GM12878 (cell line): ENCODE results near the gene BTBD9. TPM values are rescaled to one million over a fixed set of nuclear protein-coding genes. Genes with fewer than 3 reads are reported as not detected.

Experiments
- ATAC-seq: fragments of 200-7000 bp; cut with Tn5 transposase; 3 replicates; pipeline ENCODE4 v1.9.1; 2020; ENCODE audit warnings: mild to moderate bottlenecking, moderate library complexity
- BruUV-seq: library from RNA; stranded (reverse); fragments of 400-500 nt; replicated peaks from 2 replicates; lab custom pipeline; 2021; lab: Mats Ljungman, UMichigan
- CTCF ChIA-PET: fragments of 300-600 bp; sonication (Branson Sonifier 250); formaldehyde crosslinking; extraction: SDS; loops from one replicate; lab custom pipeline; 2021; ENCODE audit warnings: inconsistent platforms; lab: Yijun Ruan, JAX
- POLR2A ChIA-PET: fragments of 350-600 bp; formaldehyde crosslinking; extraction: SDS; loops from one replicate; lab custom pipeline; 2021; ENCODE audit warnings: inconsistent platforms; lab: Charles Lee
- RAD21 ChIA-PET: fragments of 300-600 bp; sonication (Branson Sonifier 250); formaldehyde crosslinking; loops from one replicate; lab custom pipeline; 2023; ENCODE audit warnings: antibody characterized with exemption; ENCODE audit not compliant: unreplicated experiment; lab: Charles Lee
- SMC1A ChIA-PET: fragments of 300-600 bp; sonication (Branson Sonifier 250); formaldehyde crosslinking; loops from one replicate; lab custom pipeline; 2023; ENCODE audit not compliant: unreplicated experiment, uncharacterized antibody; lab: Charles Lee
- DNase-seq: peaks from one replicate; pipeline ENCODE4 v3.0.0-alpha.2; 2011; ENCODE audit warnings: low read depth, low spot score
- FAIRE-seq: peaks from 3 replicates; lab custom pipeline; 2011; peaks lifted over from hg19 to GRCh38; lab: Jason Lieb, UNC
- H2AFZ ChIP-seq: 2 replicates; pipeline ENCODE4 v1.6.0; 2011; ENCODE audit warnings: low read depth, low read length, control low read depth; ENCODE audit not compliant: control insufficient read depth
- H3K27ac ChIP-seq: 2 replicates; pipeline ENCODE4 v1.5.1; 2011; ENCODE audit warnings: control low read depth; ENCODE audit not compliant: control insufficient read depth, insufficient read depth
- H3K27me3 ChIP-seq, 2 experiments: replicated peaks in 1 of 2; 2 replicates each; pipeline versions ENCODE4 v1.6.0 to v1.6.1; 2011; ENCODE audit warnings: low read length in 1 of 2; ENCODE audit not compliant: control insufficient read depth in 2 of 2, insufficient read depth in 2 of 2
- H3K36me3 ChIP-seq, 2 experiments: 2 replicates each; pipeline ENCODE4 v1.5.1; 2011; ENCODE audit warnings: low read length in 1 of 2; ENCODE audit not compliant: control insufficient read depth in 2 of 2, insufficient read depth in 2 of 2
- H3K4me1 ChIP-seq: 2 replicates; pipeline ENCODE4 v1.6.1; 2011; ENCODE audit warnings: mild to moderate bottlenecking, low read length, moderate library complexity, mixed read lengths; ENCODE audit not compliant: control insufficient read depth, insufficient read depth
- H3K4me2 ChIP-seq: 2 replicates; pipeline ENCODE4 v1.6.0; 2011; ENCODE audit warnings: control low read depth; ENCODE audit not compliant: control insufficient read depth, insufficient read depth
- H3K4me3 ChIP-seq: fragments of 200-600 bp; sonication (generic); 2 replicates; pipeline ENCODE4 v1.5.1; 2016
- H3K79me2 ChIP-seq: 2 replicates; pipeline ENCODE4 v1.6.0; 2011; ENCODE audit warnings: low read length; ENCODE audit not compliant: control insufficient read depth, insufficient read depth
- H3K9ac ChIP-seq: 2 replicates; pipeline ENCODE4 v1.8.0; 2011; ENCODE audit warnings: low read length, control low read depth, mixed read lengths; ENCODE audit not compliant: control insufficient read depth, insufficient read depth
- H3K9me3 ChIP-seq: replicated peaks from 3 replicates; pipeline ENCODE4 v1.5.1; 2011; ENCODE audit warnings: mild to moderate bottlenecking, low read length; ENCODE audit not compliant: control insufficient read depth, insufficient read depth
- H4K20me1 ChIP-seq: 2 replicates; pipeline ENCODE4 v1.6.0; 2011; ENCODE audit not compliant: control insufficient read depth, insufficient read depth
- CREB1 ChIP-seq: IDR thresholded peaks from 2 replicates; pipeline ENCODE4 v1.6.1; 2012; ENCODE audit warnings: low read depth, mild to moderate bottlenecking, inconsistent platforms
- EED ChIP-seq: sonication (generic); IDR thresholded peaks from 2 replicates; pipeline ENCODE4 v1.6.1; 2016; ENCODE audit warnings: antibody characterized with exemption, low read depth
- EP300 ChIP-seq, 2 experiments: fragments of 150-350 bp in 1 of 2; IDR thresholded peaks; 2 replicates each; pipeline ENCODE4 v1.6.1; 2011 to 2012; ENCODE audit warnings: low read depth in 2 of 2, low read length in 2 of 2, borderline replicate concordance in 1 of 2, improper control_type of control experiment in 1 of 2, inconsistent platforms in 1 of 2; ENCODE audit not compliant: control insufficient read depth in 1 of 2
- FOXK2 ChIP-seq: fragments of 450-650 bp; IDR thresholded peaks from 2 replicates; pipeline ENCODE4 v1.6.1; 2017; ENCODE audit warnings: mild to moderate bottlenecking, moderate library complexity
- PAX5 ChIP-seq: IDR thresholded peaks from 2 replicates; pipeline ENCODE4 v1.6.1; 2011; ENCODE audit warnings: low read depth, low read length, borderline replicate concordance
- RUNX3 ChIP-seq: IDR thresholded peaks from 2 replicates; pipeline ENCODE4 v1.6.1; 2012; ENCODE audit warnings: low read length, inconsistent platforms
- SP1 ChIP-seq: IDR thresholded peaks from one replicate; pipeline ENCODE4 v1.6.1; 2011; ENCODE audit warnings: low read depth, low read length
- SPI1 ChIP-seq: IDR thresholded peaks from 2 replicates; pipeline ENCODE4 v1.6.1; 2011; ENCODE audit warnings: low read depth, mild to moderate bottlenecking, low read length, moderate library complexity, borderline replicate concordance; ENCODE audit not compliant: insufficient read depth
- SUZ12 ChIP-seq: fragments of 200-600 bp; sonication (generic); IDR thresholded peaks from one replicate; pipeline ENCODE4 v1.6.1; 2018; ENCODE audit warnings: antibody characterized with exemption, mild to moderate bottlenecking; ENCODE audit not compliant: unreplicated experiment
- TAF1 ChIP-seq: IDR thresholded peaks from 2 replicates; pipeline ENCODE4 v1.6.1; 2011; ENCODE audit warnings: mild to moderate bottlenecking, low read depth, low read length, borderline replicate concordance
- TARDBP ChIP-seq: IDR thresholded peaks from 2 replicates; pipeline ENCODE4 v1.6.1; 2016; ENCODE audit warnings: borderline replicate concordance
- TCF12 ChIP-seq: IDR thresholded peaks from 2 replicates; pipeline ENCODE4 v1.6.1; 2011; ENCODE audit warnings: low read depth, mild to moderate bottlenecking, low read length
- ZZZ3 ChIP-seq: IDR thresholded peaks from 2 replicates; pipeline ENCODE4 v1.6.1; 2011; ENCODE audit warnings: low read depth; ENCODE audit not compliant: control insufficient read depth, insufficient read length
- WGBS: methylation state at CpG from one replicate; pipeline ENCODE4 v1.1.6; 2016; ENCODE audit warnings: low lambda C conversion rate; ENCODE audit not compliant: insufficient replicate concordance, insufficient coverage; ENCODE audit errors: missing lambda C conversion rate; 5-methylcytosine and 5-hydroxymethylcytosine counted together
- in situ Hi-C: fragments of 300-500 bp; cut with MboI; formaldehyde crosslinking; loops from 9 replicates; pipeline ENCODE4 v1.14.3; 2018; ENCODE audit warnings: mixed read lengths
- intact Hi-C: fragments of 100-400 bp; cut with micrococcal nuclease; formaldehyde crosslinking; loops from one replicate; pipeline ENCODE4 v1.14.2; 2022; ENCODE audit not compliant: unreplicated experiment
- polyA plus RNA-seq, 11 experiments: library from polyadenylated mRNA; depleted of rRNA in 4 of 11; unstranded in 6 of 11; stranded (reverse) in 5 of 11; fragments of >200 nt; fragmentation: Nextera tagmentation in 4 of 11; fragmentation: Illumina TruSeq in 1 of 11; extraction: Ambion mirVana in 4 of 11; extraction: Trizol in 1 of 11; gene quantifications; 1 replicate in 1 of 11; 2 replicates in 10 of 11; pipeline versions ENCODE4 v1.2.1 to v1.2.3, GENCODE V29; 2011 to 2016; ENCODE audit warnings: inconsistent platforms in 2 of 11, missing spikeins in 2 of 11, low read depth in 1 of 11
- total RNA-seq, 4 experiments: library from RNA; depleted of rRNA in 3 of 4; stranded (reverse); fragments of >200 nt in 3 of 4; fragmentation: Illumina TruSeq in 1 of 4; extraction: Trizol in 1 of 4; gene quantifications; 2 replicates each; pipeline versions ENCODE4 v1.2.1 to v1.2.3, GENCODE V29; 2013 to 2021

The BTBD9 gene
- total and polyA plus RNA-seq, 10 of the 15 experiments (the other 5 are each of a cell fraction or from before 2014, with no cell fraction given): 0.22 to 8.6 (median 4.6) TPM

GRCh38 chr6:38443352-38444144 is 196.2 kb downstream of the BTBD9 start:
- no peak overlapping the region for H3K4me3 ChIP-seq
- no peak for TF ChIP-seq SUZ12
- peak; percentile 63 for TF ChIP-seq CREB1
- no peak for TF ChIP-seq SP1
- 0 out of 2 replicates have a peak, but pooled peaks have one; percentile 40 for TF ChIP-seq EED
- 0 out of 2 replicates have a peak, but pooled peaks have one; percentile 12 for TF ChIP-seq RUNX3
- H3K4me2 ChIP-seq: peak overlapping the region; percentile 7; the same call in 1 of the 2 replicates
- ChIA-PET POLR2A (no interaction called here), RAD21 (interaction anchor here (1.3 kb wide), 1 partner anchor 10 kb away, joined by 3 read pairs; no protein-coding TSS in a partner anchor), SMC1A (interaction anchor here (0.6 to 1.3 kb wide), 2 partner anchors 42 to 92 kb away, joined by 3 read pairs; no protein-coding TSS in a partner anchor), CTCF (no interaction called here)
- FAIRE-seq: no peak
- H3K9me3 ChIP-seq: no peaks in the 10 kb centered on the region
- intact Hi-C loops (no loop called here), in situ Hi-C loops (no loop called here)
- H4K20me1 ChIP-seq: no peaks in the 10 kb centered on the region
- no peak overlapping the region for H3K27ac ChIP-seq
- no TSS peak for BruUV-seq
- no peak for DNase-seq
- H3K36me3 ChIP-seq: no peaks in the 10 kb centered on the region
- peaks cover 10% of the 10 kb centered on the region for H3K4me1 ChIP-seq
- peak overlapping the region; percentile 33 for H2AFZ ChIP-seq
- H3K79me2 ChIP-seq: no peaks in the 10 kb centered on the region
- ATAC-seq: no peak
- H3K27me3 ChIP-seq: no peaks in the 10 kb centered on the region
- no peak overlapping the region for H3K9ac ChIP-seq
- WGBS: 70% methylated on average over 6 of the region's 6 CpGs

GRCh38 chr6:38438097-38438496 is 201.6 kb downstream of the BTBD9 start:
- H3K79me2 ChIP-seq: no peaks in the 10 kb centered on the region
- no peak overlapping the region for H3K4me3 ChIP-seq
- ChIA-PET CTCF (interaction anchor here (1.0 kb wide), 1 partner anchor 10 kb away, joined by 3 read pairs; no protein-coding TSS in a partner anchor), SMC1A (no interaction called here), RAD21 (no interaction called here), POLR2A (no interaction called here)
- H3K4me2 ChIP-seq: no peak overlapping the region
- no peaks in the 10 kb centered on the region for H3K27me3 ChIP-seq
- no peaks in the 10 kb centered on the region for H3K9me3 ChIP-seq
- ATAC-seq (no peak), DNase-seq (no peak), FAIRE-seq (no peak)
- intact Hi-C loops: no loop called here
- WGBS: 100% methylated on average over 1 of the region's 1 CpG
- no peaks in the 10 kb centered on the region for H3K36me3 ChIP-seq
- no peaks in the 10 kb centered on the region for H4K20me1 ChIP-seq
- BruUV-seq: no TSS peak
- no peak overlapping the region for H2AFZ ChIP-seq
- no peak overlapping the region for H3K27ac ChIP-seq
- H3K4me1 ChIP-seq: peaks cover under 1% of the 10 kb centered on the region; the same call in 1 of the 2 replicates
- no peak overlapping the region for H3K9ac ChIP-seq
- in situ Hi-C loops: no loop called here
- TF ChIP-seq EP300 (IDR thresholded peaks at IDR 0.05; ENCODE audit: borderline replicate concordance in 1 of 2, control insufficient read depth in 1 of 2, low read depth in 2 of 2, low read length in 2 of 2) (no peak), FOXK2 (no peak), TCF12 (no peak), TAF1 (no peak), ZZZ3 (no peak), PAX5 (no peak), TARDBP (no peak), SPI1 (no peak)
